OCI-LY3 (cell line): ENCODE measurements around the gene TLK1.

Source experiments
- H2AFZ ChIP-seq: fragments of 200-600, 300-600 bp; shearing (Covaris generic); 2 replicates; pipeline ENCODE4 v1.6.0; 2014; ENCODE audit warnings: antibody characterized with exemption, low read depth, low read length
- H3K27ac ChIP-seq: fragments of 200-600, 300-600 bp; sonication (generic); 2 replicates; pipeline ENCODE4 v1.5.1; 2014; ENCODE audit warnings: mild to moderate bottlenecking, low read length, moderate library complexity, mixed read lengths
- H3K27me3 ChIP-seq: fragments of 200-600, 300-600 bp; sonication (generic); 2 replicates; pipeline ENCODE4 v1.6.1; 2014; ENCODE audit warnings: low read depth, low read length, mixed read lengths
- H3K36me3 ChIP-seq: fragments of 200-600, 300-600 bp; sonication (generic); replicated peaks from 2 replicates; pipeline ENCODE3; 2014; ENCODE audit warnings: low read depth, low read length, mixed read lengths
- H3K4me1 ChIP-seq: fragments of 300-600, 200-600 bp; sonication (generic); 2 replicates; pipeline ENCODE4 v1.6.1; 2014; ENCODE audit warnings: low read length, mixed read lengths
- H3K4me2 ChIP-seq: fragments of 200-600, 300-600 bp; sonication (generic); 2 replicates; pipeline ENCODE4 v1.6.1; 2014; ENCODE audit warnings: low read length, mixed read lengths
- H3K4me3 ChIP-seq: fragments of 300-600, 200-600 bp; sonication (generic); 2 replicates; pipeline ENCODE4 v1.5.1; 2014; ENCODE audit warnings: antibody characterized with exemption, mild to moderate bottlenecking, low read length, moderate library complexity
- H3K79me2 ChIP-seq: fragments of 300-600, 200-600 bp; shearing (Covaris generic); 2 replicates; pipeline ENCODE4 v1.6.1; 2014; ENCODE audit warnings: mild to moderate bottlenecking, low read length, mixed read lengths
- H3K9ac ChIP-seq: fragments of 300-600, 200-600 bp; shearing (Covaris generic); 2 replicates; pipeline ENCODE4 v1.6.0; 2014; ENCODE audit warnings: mild to moderate bottlenecking, low read length, moderate library complexity
- H3K9me3 ChIP-seq: fragments of 200-600, 300-600 bp; shearing (Covaris generic); 2 replicates; pipeline ENCODE4 v1.6.1; 2014; ENCODE audit warnings: low read length, mixed read lengths; ENCODE audit not compliant: insufficient read depth
- H4K20me1 ChIP-seq: fragments of 200-600, 300-600 bp; sonication (generic); 2 replicates; pipeline ENCODE4 v1.6.1; 2016; ENCODE audit warnings: low read length, mixed read lengths; ENCODE audit not compliant: insufficient read depth
- EZH2phosphoT487 ChIP-seq: fragments of 200-600 bp; shearing (Covaris generic); IDR thresholded peaks from 2 replicates; pipeline ENCODE4 v1.6.1; 2018; ENCODE audit warnings: antibody characterized with exemption, mixed run types, low read depth
- TF ChIP-seq, protein P1 (sequence below): fragments of 200-600, 300-600 bp; sonication (generic); IDR thresholded peaks from 2 replicates; pipeline ENCODE4 v1.5.1; 2014; ENCODE audit warnings: antibody characterized with exemption, low read length, low read depth

The TLK1 gene

DNA sequence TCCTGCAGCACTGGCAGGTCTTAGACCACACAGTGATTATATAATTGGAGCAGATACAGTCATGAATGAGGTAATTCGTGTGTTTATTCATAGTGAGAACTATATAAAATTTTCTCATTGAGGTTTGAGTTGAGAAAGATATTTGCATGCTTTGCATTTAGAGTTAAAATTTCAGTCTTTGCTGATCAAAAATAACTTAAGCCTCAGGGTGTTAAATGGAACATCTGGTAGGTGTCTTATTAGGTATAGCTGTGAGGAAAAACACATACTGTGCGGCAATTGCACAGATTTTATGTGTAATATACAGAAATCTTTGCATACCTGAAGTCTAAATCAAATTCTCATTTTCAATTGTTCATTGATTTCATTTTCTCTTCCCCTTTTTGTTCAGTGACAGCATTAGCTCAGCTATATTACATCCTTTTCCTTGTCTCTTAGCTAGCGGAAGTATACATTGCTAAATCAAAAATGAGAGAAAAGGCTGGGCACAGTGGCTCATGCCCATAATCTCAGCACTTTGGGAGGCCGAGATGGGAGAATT lies 210.4 kb downstream of the TLK1 start:
- Histone ChIP-seq H3K4me1 (peaks cover 24% of the 10 kb centered on the region), H3K4me3 (peak overlapping the region; percentile 5; the same call in 1 of the 2 replicates), H3K27ac (peak overlapping the region; percentile 70), H3K27me3 (no peaks in the 10 kb centered on the region), H4K20me1 (peaks cover 43% of the 10 kb centered on the region), H2AFZ (no peak overlapping the region), H3K79me2 (peaks cover 38% of the 10 kb centered on the region), H3K9ac (no peak overlapping the region), H3K9me3 (no peaks in the 10 kb centered on the region), H3K4me2 (peak overlapping the region; percentile 60), H3K36me3 (peaks cover 57% of the 10 kb centered on the region)
- TF ChIP-seq, protein P1, sequence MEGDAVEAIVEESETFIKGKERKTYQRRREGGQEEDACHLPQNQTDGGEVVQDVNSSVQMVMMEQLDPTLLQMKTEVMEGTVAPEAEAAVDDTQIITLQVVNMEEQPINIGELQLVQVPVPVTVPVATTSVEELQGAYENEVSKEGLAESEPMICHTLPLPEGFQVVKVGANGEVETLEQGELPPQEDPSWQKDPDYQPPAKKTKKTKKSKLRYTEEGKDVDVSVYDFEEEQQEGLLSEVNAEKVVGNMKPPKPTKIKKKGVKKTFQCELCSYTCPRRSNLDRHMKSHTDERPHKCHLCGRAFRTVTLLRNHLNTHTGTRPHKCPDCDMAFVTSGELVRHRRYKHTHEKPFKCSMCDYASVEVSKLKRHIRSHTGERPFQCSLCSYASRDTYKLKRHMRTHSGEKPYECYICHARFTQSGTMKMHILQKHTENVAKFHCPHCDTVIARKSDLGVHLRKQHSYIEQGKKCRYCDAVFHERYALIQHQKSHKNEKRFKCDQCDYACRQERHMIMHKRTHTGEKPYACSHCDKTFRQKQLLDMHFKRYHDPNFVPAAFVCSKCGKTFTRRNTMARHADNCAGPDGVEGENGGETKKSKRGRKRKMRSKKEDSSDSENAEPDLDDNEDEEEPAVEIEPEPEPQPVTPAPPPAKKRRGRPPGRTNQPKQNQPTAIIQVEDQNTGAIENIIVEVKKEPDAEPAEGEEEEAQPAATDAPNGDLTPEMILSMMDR, result no peak
- TF ChIP-seq EZH2phosphoT487, result no peak

DNA sequence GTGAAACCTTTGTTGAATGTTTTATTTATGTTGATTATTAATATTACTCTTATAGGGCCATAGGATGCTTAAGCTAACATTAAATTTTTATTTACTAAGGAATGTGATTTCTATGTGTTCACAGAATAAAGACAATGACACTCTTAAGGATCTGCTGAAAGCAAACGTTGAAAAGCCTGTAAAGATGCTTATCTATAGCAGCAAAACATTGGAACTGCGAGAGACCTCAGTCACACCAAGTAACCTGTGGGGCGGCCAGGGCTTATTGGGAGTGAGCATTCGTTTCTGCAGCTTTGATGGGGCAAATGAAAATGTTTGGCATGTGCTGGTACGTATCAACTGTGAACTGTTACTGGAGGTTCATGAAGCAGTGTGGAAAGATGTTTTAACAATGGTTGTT lies 211.3 kb downstream of the TLK1 start:
- peaks cover 47% of the 10 kb centered on the region for H3K79me2 ChIP-seq
- no peaks in the 10 kb centered on the region for H3K9me3 ChIP-seq
- H3K4me3 ChIP-seq, result no peak overlapping the region
- TF ChIP-seq, protein P1, result no peak
- TF ChIP-seq EZH2phosphoT487, result no peak
- no peaks in the 10 kb centered on the region for H3K27me3 ChIP-seq
- no peak overlapping the region for H3K9ac ChIP-seq
- no peak overlapping the region for H3K27ac ChIP-seq
- no peak overlapping the region for H2AFZ ChIP-seq
- no peak overlapping the region for H3K4me2 ChIP-seq
- peaks cover 24% of the 10 kb centered on the region for H3K4me1 ChIP-seq
- H3K36me3 ChIP-seq, result peaks cover 49% of the 10 kb centered on the region
- peaks cover 52% of the 10 kb centered on the region for H4K20me1 ChIP-seq

DNA sequence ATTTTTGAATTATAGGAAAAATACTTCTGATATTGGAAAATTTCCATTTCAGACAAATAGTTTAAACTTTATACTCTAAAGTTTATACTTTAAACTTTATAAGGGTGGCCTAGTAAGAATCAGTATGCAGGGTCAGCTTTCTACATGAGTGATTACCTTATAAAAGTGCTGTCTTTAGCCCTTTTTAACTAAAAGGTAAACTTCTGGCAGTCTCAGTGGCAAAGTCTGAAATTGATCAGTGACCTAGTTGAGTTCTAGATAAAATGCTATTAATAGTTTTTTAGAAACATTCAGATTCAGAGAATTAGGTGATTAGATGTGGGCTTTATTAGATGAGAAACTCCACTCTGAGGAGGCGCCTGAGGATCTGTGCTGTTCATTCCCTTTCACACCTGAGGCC lies 216.1 kb downstream of the TLK1 start:
- H4K20me1 ChIP-seq, result peaks cover 92% of the 10 kb centered on the region
- H2AFZ ChIP-seq, result no peak overlapping the region
- H3K27ac ChIP-seq, result no peak overlapping the region
- H3K9ac ChIP-seq, result no peak overlapping the region
- H3K27me3 ChIP-seq, result no peaks in the 10 kb centered on the region
- peaks cover 7% of the 10 kb centered on the region for H3K4me1 ChIP-seq
- H3K79me2 ChIP-seq, result peaks cover 95% of the 10 kb centered on the region
- TF ChIP-seq, protein P1, result no peak
- no peak for TF ChIP-seq EZH2phosphoT487
- H3K9me3 ChIP-seq, result no peaks in the 10 kb centered on the region
- no peak overlapping the region for H3K4me3 ChIP-seq
- H3K36me3 ChIP-seq, result peaks cover 15% of the 10 kb centered on the region
- no peak overlapping the region for H3K4me2 ChIP-seq

DNA sequence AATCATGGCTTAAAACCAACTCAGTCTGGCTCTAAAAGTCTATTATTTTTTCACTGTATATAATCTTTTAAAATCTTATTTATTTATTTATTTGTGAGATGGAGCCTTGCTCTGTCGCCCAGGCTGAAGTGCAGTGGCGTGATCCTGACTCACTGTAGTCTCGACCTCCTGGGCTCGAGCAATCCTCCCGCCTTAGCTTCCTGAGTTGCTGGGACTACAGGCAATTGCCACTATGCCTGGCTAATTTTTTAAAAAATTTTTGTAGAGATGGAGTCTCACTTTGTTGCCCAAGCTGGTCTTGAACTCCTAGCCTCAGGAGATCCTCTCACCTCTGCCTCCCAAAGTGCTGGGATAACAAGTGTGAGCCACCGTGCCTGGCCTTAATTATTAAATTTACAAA lies 217.1 kb downstream of the TLK1 start:
- TF ChIP-seq, protein P1, result no peak
- no peak for TF ChIP-seq EZH2phosphoT487
- Histone ChIP-seq H3K36me3 (peaks cover 8% of the 10 kb centered on the region), H3K4me2 (no peak overlapping the region), H3K79me2 (peaks cover 98% of the 10 kb centered on the region), H3K4me3 (no peak overlapping the region), H3K4me1 (no peaks in the 10 kb centered on the region), H3K9me3 (no peaks in the 10 kb centered on the region), H3K27me3 (no peaks in the 10 kb centered on the region), H3K9ac (no peak overlapping the region), H3K27ac (no peak overlapping the region), H4K20me1 (peaks cover 92% of the 10 kb centered on the region), H2AFZ (no peak overlapping the region)
